ENCODE data around the gene PRR11.

DNA sequence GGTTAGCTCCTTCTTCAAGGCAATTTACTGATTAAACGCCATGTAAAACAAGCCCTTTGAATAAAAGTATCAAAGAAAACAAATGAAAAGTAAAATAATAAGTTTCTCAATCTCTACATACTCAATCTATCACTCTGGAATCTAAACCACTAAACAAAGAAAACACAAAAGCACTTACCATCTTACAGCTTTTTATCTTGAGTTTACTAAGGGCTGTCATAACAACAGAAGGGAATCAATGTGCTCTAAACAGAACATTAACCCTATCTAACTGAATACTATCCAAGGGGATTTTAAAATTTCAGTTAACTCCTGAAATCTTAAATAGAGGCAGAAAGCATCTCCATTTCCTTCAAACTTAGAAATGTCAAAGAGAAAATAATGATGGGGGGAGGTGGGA lies 4.0 kb upstream of the PRR11 start:
- TF ChIP-seq CTCF (IDR thresholded peaks at IDR 0.05) (no peak), EZH2 (IDR thresholded peaks at IDR 0.05) (no peak), EZH2phosphoT487 (IDR thresholded peaks at IDR 0.05) (no peak)
